Measurements from ENCODE around the gene CHD2. TPM values are rescaled to one million over a fixed set of nuclear protein-coding genes. Genes with fewer than 3 reads are reported as not detected.

The CHD2 gene
- total and polyA plus RNA-seq, 10 of the 15 experiments (the other 5 are each of a cell fraction or from before 2014, with no cell fraction given): 38.1 to 94.7 (median 63.3) TPM

- no peak overlapping the region for H3K4me3 ChIP-seq
- no peaks in the 10 kb centered on the region for H3K27me3 ChIP-seq (replicated peaks in 1 of 2; ENCODE audit: control insufficient read depth in 2 of 2, insufficient read depth in 2 of 2, low read length in 1 of 2)
- DNase-seq (ENCODE audit: low read depth, low spot score): no peak
- ChIA-PET SMC1A (ENCODE audit: uncharacterized antibody, unreplicated experiment) (interaction anchor here (1.5 to 1.6 kb wide), 3 partner anchors 10 to 75 kb away, joined by 4 to 5 read pairs (median 5); no protein-coding TSS in a partner anchor), POLR2A (interaction anchor here (0.6 to 0.7 kb wide), 3 partner anchors 9 to 1382 kb away, joined by 3 to 5 read pairs (median 4); no protein-coding TSS in a partner anchor), RAD21 (ENCODE audit: unreplicated experiment) (interaction anchor here (1.2 kb wide), 1 partner anchor 220 kb away, joined by 3 read pairs; no protein-coding TSS in a partner anchor), CTCF (interaction anchor here (0.9 to 2.6 kb wide), 3 partner anchors 12 to 220 kb away, joined by 4 to 21 read pairs (median 4); no protein-coding TSS in a partner anchor)
- no peak for TF ChIP-seq EGR1 (IDR thresholded peaks at IDR 0.05; ENCODE audit: borderline replicate concordance in 1 of 2, low read depth in 2 of 2, low read length in 2 of 2)
- TF ChIP-seq NFYA (IDR thresholded peaks at IDR 0.05; ENCODE audit: borderline replicate concordance, low read depth, low read length): no peak
- TF ChIP-seq SIN3A (IDR thresholded peaks at IDR 0.05; ENCODE audit: low read depth, low read length): no peak
- TF ChIP-seq BACH1 (IDR thresholded peaks at IDR 0.05; ENCODE audit: borderline replicate concordance): no peak
- TF ChIP-seq CTCF (IDR thresholded peaks at IDR 0.05 in 2 of 3, conservative IDR thresholded peaks at IDR 0.05 in 1 of 3; ENCODE audit: control insufficient read depth in 2 of 3, extremely low read depth in 1 of 3, insufficient read depth in 1 of 3, low read depth in 3 of 3, low read length in 3 of 3): no peak
- no peak for TF ChIP-seq ELK1 (IDR thresholded peaks at IDR 0.05; ENCODE audit: low read depth, low read length)
- no peak for TF ChIP-seq CREM (IDR thresholded peaks at IDR 0.05; ENCODE audit: low read depth)
- TF ChIP-seq, protein P1, sequence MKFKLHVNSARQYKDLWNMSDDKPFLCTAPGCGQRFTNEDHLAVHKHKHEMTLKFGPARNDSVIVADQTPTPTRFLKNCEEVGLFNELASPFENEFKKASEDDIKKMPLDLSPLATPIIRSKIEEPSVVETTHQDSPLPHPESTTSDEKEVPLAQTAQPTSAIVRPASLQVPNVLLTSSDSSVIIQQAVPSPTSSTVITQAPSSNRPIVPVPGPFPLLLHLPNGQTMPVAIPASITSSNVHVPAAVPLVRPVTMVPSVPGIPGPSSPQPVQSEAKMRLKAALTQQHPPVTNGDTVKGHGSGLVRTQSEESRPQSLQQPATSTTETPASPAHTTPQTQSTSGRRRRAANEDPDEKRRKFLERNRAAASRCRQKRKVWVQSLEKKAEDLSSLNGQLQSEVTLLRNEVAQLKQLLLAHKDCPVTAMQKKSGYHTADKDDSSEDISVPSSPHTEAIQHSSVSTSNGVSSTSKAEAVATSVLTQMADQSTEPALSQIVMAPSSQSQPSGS (IDR thresholded peaks at IDR 0.05; ENCODE audit: low read length): no peak
- no peaks in the 10 kb centered on the region; the same call in 1 of the 2 replicates for H3K79me2 ChIP-seq (ENCODE audit: control insufficient read depth, insufficient read depth, low read length)
- H3K4me2 ChIP-seq (ENCODE audit: control insufficient read depth, insufficient read depth): no peak overlapping the region
- no peak overlapping the region for H3K27ac ChIP-seq (ENCODE audit: control insufficient read depth, insufficient read depth)
- no peaks in the 10 kb centered on the region for H4K20me1 ChIP-seq (ENCODE audit: control insufficient read depth, insufficient read depth)
- intact Hi-C loops (cut with micrococcal nuclease; ENCODE audit: unreplicated experiment): no loop called here
- peaks cover 13% of the 10 kb centered on the region for H3K4me1 ChIP-seq (ENCODE audit: control insufficient read depth, insufficient read depth, low read length)
- H3K9me3 ChIP-seq (replicated peaks; ENCODE audit: control insufficient read depth, insufficient read depth, low read length): no peaks in the 10 kb centered on the region
- H3K9ac ChIP-seq (ENCODE audit: control insufficient read depth, insufficient read depth, low read length): no peak overlapping the region
- no peak for ATAC-seq
- H2AFZ ChIP-seq (ENCODE audit: control insufficient read depth, low read depth, low read length): no peak overlapping the region
- in situ Hi-C loops (cut with MboI): no loop called here
- FAIRE-seq: no peak
- peaks cover 24 to 70% of the 10 kb centered on the region in 2 experiments for H3K36me3 ChIP-seq (ENCODE audit: control insufficient read depth in 2 of 2, insufficient read depth in 2 of 2, low read length in 1 of 2)
- no TSS peak for BruUV-seq (replicated peaks)
- 97% methylated on average over 6 of the region's 6 CpGs for whole genome bisulfite sequencing (ENCODE audit: insufficient coverage, insufficient replicate concordance, low lambda C conversion rate, missing lambda C conversion rate)
Observed at GRCh38 chr15:93017526-93017925, 117.4 kb downstream of the CHD2 start.

Data from GM12878 (cell line).